ENCODE results near the gene UBE2R2. TPM values are rescaled to one million over a fixed set of nuclear protein-coding genes. Genes with fewer than 3 reads are reported as not detected.

The UBE2R2 gene
- total RNA-seq, 1 donor from 2014 or later, result 57.7 TPM

DNA sequence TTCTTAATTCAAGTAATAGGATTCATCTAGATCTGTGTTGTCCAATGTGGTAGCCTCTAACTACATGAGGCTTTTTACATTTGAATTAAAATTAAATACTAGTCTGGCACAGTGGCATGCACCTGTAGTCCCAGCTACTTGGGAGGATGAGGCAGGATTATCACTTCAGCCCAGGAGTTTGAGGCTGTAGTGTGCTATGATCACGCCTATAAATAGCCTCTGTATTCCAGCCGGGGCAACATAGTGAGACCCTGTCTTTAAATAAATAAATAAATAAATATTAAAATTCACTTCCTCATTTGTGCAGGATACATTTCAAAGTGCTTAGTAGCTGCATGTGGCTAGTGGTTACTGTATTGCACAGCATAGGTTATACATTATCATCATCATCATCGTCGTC, 91.8 kb downstream of the UBE2R2 start:
- no peak for DNase-seq (ENCODE audit: low spot score)
- H3K9me3 Mint-ChIP-seq (ENCODE audit: unreplicated experiment), result no peaks in the 10 kb centered on the region
- no peak overlapping the region for H3K4me3 Mint-ChIP-seq (ENCODE audit: unreplicated experiment)
- TF ChIP-seq, protein P1, sequence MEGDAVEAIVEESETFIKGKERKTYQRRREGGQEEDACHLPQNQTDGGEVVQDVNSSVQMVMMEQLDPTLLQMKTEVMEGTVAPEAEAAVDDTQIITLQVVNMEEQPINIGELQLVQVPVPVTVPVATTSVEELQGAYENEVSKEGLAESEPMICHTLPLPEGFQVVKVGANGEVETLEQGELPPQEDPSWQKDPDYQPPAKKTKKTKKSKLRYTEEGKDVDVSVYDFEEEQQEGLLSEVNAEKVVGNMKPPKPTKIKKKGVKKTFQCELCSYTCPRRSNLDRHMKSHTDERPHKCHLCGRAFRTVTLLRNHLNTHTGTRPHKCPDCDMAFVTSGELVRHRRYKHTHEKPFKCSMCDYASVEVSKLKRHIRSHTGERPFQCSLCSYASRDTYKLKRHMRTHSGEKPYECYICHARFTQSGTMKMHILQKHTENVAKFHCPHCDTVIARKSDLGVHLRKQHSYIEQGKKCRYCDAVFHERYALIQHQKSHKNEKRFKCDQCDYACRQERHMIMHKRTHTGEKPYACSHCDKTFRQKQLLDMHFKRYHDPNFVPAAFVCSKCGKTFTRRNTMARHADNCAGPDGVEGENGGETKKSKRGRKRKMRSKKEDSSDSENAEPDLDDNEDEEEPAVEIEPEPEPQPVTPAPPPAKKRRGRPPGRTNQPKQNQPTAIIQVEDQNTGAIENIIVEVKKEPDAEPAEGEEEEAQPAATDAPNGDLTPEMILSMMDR (IDR thresholded peaks at IDR 0.05; ENCODE audit: unreplicated experiment), result no peak
- peaks cover 16% of the 10 kb centered on the region for H3K36me3 Mint-ChIP-seq (ENCODE audit: low read depth, unreplicated experiment)
- peaks cover 4% of the 10 kb centered on the region for H3K4me1 Mint-ChIP-seq (ENCODE audit: unreplicated experiment)
- H3K27ac Mint-ChIP-seq (ENCODE audit: unreplicated experiment), result no peak overlapping the region
- H3K27me3 Mint-ChIP-seq (ENCODE audit: unreplicated experiment), result no peaks in the 10 kb centered on the region

DNA sequence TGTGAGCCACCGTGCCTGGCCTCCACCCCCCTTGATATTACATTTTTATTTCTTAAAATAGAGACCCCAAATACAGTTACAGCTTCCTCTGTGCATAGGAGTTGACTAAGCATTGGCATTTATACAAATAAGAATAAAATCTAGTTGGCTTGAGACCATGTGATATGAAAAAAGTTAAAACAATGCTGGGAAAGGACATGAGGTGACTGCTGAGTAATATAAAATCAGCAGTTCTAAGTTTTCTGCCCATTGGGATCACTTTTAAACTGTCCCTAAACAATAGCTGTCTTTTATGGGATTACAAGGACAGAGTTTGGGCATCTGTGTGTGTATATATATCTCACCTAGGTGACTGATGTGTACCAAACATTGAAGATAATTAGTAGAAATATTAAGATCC, 96.6 kb downstream of the UBE2R2 start:
- no peak for DNase-seq (ENCODE audit: low spot score)
- Mint-ChIP-seq H3K4me1 (ENCODE audit: unreplicated experiment) (no peaks in the 10 kb centered on the region), H3K36me3 (ENCODE audit: low read depth, unreplicated experiment) (peaks cover 39% of the 10 kb centered on the region), H3K27ac (ENCODE audit: unreplicated experiment) (no peak overlapping the region), H3K9me3 (ENCODE audit: unreplicated experiment) (no peaks in the 10 kb centered on the region), H3K27me3 (ENCODE audit: unreplicated experiment) (peaks cover 9% of the 10 kb centered on the region), H3K4me3 (ENCODE audit: unreplicated experiment) (no peak overlapping the region)
- TF ChIP-seq, protein P1 (IDR thresholded peaks at IDR 0.05; ENCODE audit: unreplicated experiment), result no peak

DNA sequence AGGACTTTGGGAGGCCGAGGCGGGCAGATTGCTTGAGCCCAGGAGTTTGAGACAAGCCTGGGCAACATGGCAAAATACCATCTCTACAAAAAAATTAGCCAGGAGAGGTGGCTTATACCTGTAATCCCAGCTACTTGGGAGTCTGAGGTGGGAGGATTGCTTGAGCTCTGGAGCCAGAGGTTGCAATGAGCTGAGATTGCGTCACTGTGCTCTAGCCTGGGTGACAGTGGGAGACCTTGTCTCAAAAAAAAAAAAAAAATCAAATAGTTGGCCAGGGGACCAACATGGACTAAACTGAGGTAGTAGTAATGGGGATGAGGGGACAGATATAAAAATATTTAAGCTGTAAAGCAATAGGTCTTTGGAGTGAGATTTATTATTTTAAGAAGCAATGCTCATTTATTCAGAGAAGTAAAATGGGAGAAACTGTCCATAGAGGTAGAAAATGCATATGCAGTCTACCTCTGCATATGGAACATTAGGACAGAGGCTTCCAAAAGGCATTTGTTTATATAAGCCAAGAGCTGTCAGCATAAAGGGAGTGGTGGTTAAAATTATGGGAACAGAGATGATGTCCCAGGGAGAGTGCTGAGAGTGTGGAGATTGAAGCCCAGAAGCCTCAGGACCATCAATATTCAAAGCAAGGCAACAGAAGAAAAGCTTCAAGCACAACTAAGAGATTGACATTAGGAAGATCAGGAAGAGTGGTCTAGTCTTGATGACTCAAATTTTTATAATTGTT, 98.1 kb downstream of the UBE2R2 start:
- Mint-ChIP-seq H3K27me3 (ENCODE audit: unreplicated experiment) (peaks cover 19% of the 10 kb centered on the region), H3K4me3 (ENCODE audit: unreplicated experiment) (no peak overlapping the region), H3K36me3 (ENCODE audit: low read depth, unreplicated experiment) (peaks cover 51% of the 10 kb centered on the region), H3K4me1 (ENCODE audit: unreplicated experiment) (peaks cover 3% of the 10 kb centered on the region), H3K27ac (ENCODE audit: unreplicated experiment) (peak overlapping the region; percentile 65), H3K9me3 (ENCODE audit: unreplicated experiment) (no peaks in the 10 kb centered on the region)
- DNase-seq (ENCODE audit: low spot score), result no peak
- TF ChIP-seq, protein P1 (IDR thresholded peaks at IDR 0.05; ENCODE audit: unreplicated experiment), result no peak

DNA sequence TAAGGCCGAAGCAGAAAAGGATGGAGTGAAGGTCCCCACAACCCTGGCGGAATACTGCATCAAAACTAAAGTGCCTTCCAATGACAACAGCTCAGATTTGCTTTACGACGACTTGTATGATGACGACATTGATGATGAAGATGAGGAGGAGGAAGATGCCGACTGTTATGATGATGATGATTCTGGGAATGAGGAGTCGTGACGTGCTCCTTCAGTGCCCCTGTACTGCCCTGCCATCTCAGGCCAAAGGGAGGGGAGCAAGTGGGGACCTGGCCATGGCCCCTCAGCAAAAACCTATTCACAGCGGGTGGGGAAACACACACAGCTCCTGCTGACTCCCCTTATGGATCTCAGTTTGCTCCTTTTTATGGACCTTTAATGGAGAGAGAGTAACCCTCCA, 100.1 kb downstream of the UBE2R2 start:
- H3K4me1 Mint-ChIP-seq (ENCODE audit: unreplicated experiment), result peaks cover 5% of the 10 kb centered on the region

More for the DNA sequence above, 100.1 kb downstream of the UBE2R2 start:
- peaks cover 65% of the 10 kb centered on the region for H3K36me3 Mint-ChIP-seq (ENCODE audit: low read depth, unreplicated experiment)
- H3K27me3 Mint-ChIP-seq (ENCODE audit: unreplicated experiment), result peaks cover 26% of the 10 kb centered on the region
- peak overlapping the region; percentile 38 for H3K4me3 Mint-ChIP-seq (ENCODE audit: unreplicated experiment)
- no peak for DNase-seq (ENCODE audit: low spot score)
- TF ChIP-seq, protein P1 (IDR thresholded peaks at IDR 0.05; ENCODE audit: unreplicated experiment), result no peak
- peak overlapping the region; percentile 28 for H3K27ac Mint-ChIP-seq (ENCODE audit: unreplicated experiment)
- H3K9me3 Mint-ChIP-seq (ENCODE audit: unreplicated experiment), result no peaks in the 10 kb centered on the region
